ENCODE measurements around the gene GZF1.

GRCh38 chr20:23318347-23318746, 43.6 kb upstream of the GZF1 start:
- TF ChIP-seq CTCF (IDR thresholded peaks at IDR 0.05) (no peak), EZH2 (IDR thresholded peaks at IDR 0.05) (no peak)

Measured in neural progenitor cell (in vitro differentiated cells).